ENCODE data around the gene PPP1R27.

Gene PPP1R27

GRCh38 chr17:81794074-81794476, 40.8 kb downstream of the PPP1R27 start:
- H3K4me3 ChIP-seq (ENCODE audit: control insufficient read depth, low read depth, low read length) = no peak overlapping the region
- no peak for DNase-seq (ENCODE audit: low read depth)
- TF ChIP-seq CTCF (conservative IDR thresholded peaks at IDR 0.05; ENCODE audit: control insufficient read depth, insufficient read depth, low read depth, low read length) = no peak

- H3K4me3 ChIP-seq (ENCODE audit: control insufficient read depth, low read depth, low read length) = no peak overlapping the region
- DNase-seq (ENCODE audit: low read depth) = no peak
- no peak for TF ChIP-seq CTCF (conservative IDR thresholded peaks at IDR 0.05; ENCODE audit: control insufficient read depth, insufficient read depth, low read depth, low read length)
These were observed 41.9 kb downstream of the PPP1R27 start for GRCh38 chr17:81792675-81793615.

Data from fibroblast of mammary gland (primary cell).